T-helper 17 cell (primary cell): ENCODE results near the gene LEPR. TPM values are rescaled to one million over a fixed set of nuclear protein-coding genes. Genes with fewer than 3 reads are reported as not detected.
"Not testable (repeated sequence)": the region's sequence is repeated elsewhere in the genome, so short reads cannot be mapped to it uniquely, and the experiment has no call there.

Experiments used
- ATAC-seq: fragments of 150-1000 bp; cut with Tn5 transposase; 2 replicates; pipeline ENCODE4 v1.10.0; 2021; ENCODE audit warnings: mild to moderate bottlenecking, moderate library complexity
- DNase-seq, 3 donors: peaks; one replicate each; pipeline versions ENCODE4 v3.0.0 to v3.0.0-alpha.2; 2020 to 2021
- H3K9me3 ChIP-seq: one replicate; pipeline ENCODE4 v1.7.0; 2013; ENCODE audit warnings: low read length, mild to moderate bottlenecking; ENCODE audit not compliant: control insufficient read depth, poor library complexity, severe bottlenecking
- H3K27ac Mint-ChIP-seq: one replicate; pipeline ENCODE4 v1.8.0; 2022; ENCODE audit warnings: mild to moderate bottlenecking, moderate library complexity, mixed read lengths
- H3K27me3 Mint-ChIP-seq: one replicate; pipeline ENCODE4 v1.8.0; 2022; ENCODE audit warnings: mixed read lengths
- H3K36me3 Mint-ChIP-seq: one replicate; pipeline ENCODE4 v1.8.0; 2022; ENCODE audit warnings: low read depth, mixed read lengths
- H3K4me1 Mint-ChIP-seq: one replicate; pipeline ENCODE4 v1.8.0; 2022; ENCODE audit warnings: mild to moderate bottlenecking, mixed read lengths
- H3K4me3 Mint-ChIP-seq: one replicate; pipeline ENCODE4 v1.8.0; 2022; ENCODE audit warnings: mild to moderate bottlenecking, moderate library complexity, mixed read lengths
- total RNA-seq, 4 donors: library from RNA in 2 of 4; stranded (reverse) in 2 of 4; gene quantifications; one replicate each; pipeline ENCODE4 v1.2.3 and lab custom pipeline; 2022 to 2026

The LEPR gene
- total RNA-seq, 2 donors from 2014 or later, result 1.9 to 5.8 TPM

- Mint-ChIP-seq H3K27me3 (no peaks in the 10 kb centered on the region), H3K27ac (no peak overlapping the region), H3K4me1 (peaks cover 15% of the 10 kb centered on the region), H3K36me3 (peaks cover 5% of the 10 kb centered on the region), H3K4me3 (no peak overlapping the region)
- H3K9me3 ChIP-seq, result no peaks in the 10 kb centered on the region
- DNase-seq (no peak), ATAC-seq (no peak)
These were observed 37.4 kb downstream of the LEPR start for GRCh38 chr1:65457868-65458267.

- ATAC-seq (no peak), DNase-seq (no peak)
- H3K4me3 Mint-ChIP-seq, result no peak overlapping the region
- H3K27ac Mint-ChIP-seq, result no peak overlapping the region
- peaks cover 15% of the 10 kb centered on the region for H3K4me1 Mint-ChIP-seq
- H3K36me3 Mint-ChIP-seq, result peaks cover 2% of the 10 kb centered on the region
- no peaks in the 10 kb centered on the region for H3K9me3 ChIP-seq
- H3K27me3 Mint-ChIP-seq, result no peaks in the 10 kb centered on the region
These were observed 38.4 kb downstream of the LEPR start for GRCh38 chr1:65458730-65459396.

GRCh38 chr1:65459397-65459768 lies 38.9 kb downstream of the LEPR start:
- DNase-seq (no peak), ATAC-seq (no peak)
- no peaks in the 10 kb centered on the region for H3K9me3 ChIP-seq
- Mint-ChIP-seq H3K4me3 (no peak overlapping the region), H3K27ac (no peak overlapping the region), H3K4me1 (peaks cover 15% of the 10 kb centered on the region), H3K36me3 (peaks cover 2% of the 10 kb centered on the region), H3K27me3 (no peaks in the 10 kb centered on the region)

- H3K4me3 Mint-ChIP-seq, H3K27me3 Mint-ChIP-seq, H3K27ac Mint-ChIP-seq, DNase-seq, H3K4me1 Mint-ChIP-seq, ATAC-seq, H3K36me3 Mint-ChIP-seq, H3K9me3 ChIP-seq: not testable (repeated sequence)
These were observed 45.4 kb downstream of the LEPR start for GRCh38 chr1:65465837-65466236.

GRCh38 chr1:65467536-65467935 lies 47.1 kb downstream of the LEPR start:
- H3K27ac Mint-ChIP-seq, result no peak overlapping the region
- H3K4me1 Mint-ChIP-seq, result no peaks in the 10 kb centered on the region
- DNase-seq (no peak), ATAC-seq (no peak)
- H3K4me3 Mint-ChIP-seq, result no peak overlapping the region
- no peaks in the 10 kb centered on the region for H3K9me3 ChIP-seq
- no peaks in the 10 kb centered on the region for H3K27me3 Mint-ChIP-seq
- no peaks in the 10 kb centered on the region for H3K36me3 Mint-ChIP-seq

- H3K36me3 Mint-ChIP-seq, result no peaks in the 10 kb centered on the region
- no peaks in the 10 kb centered on the region for H3K4me1 Mint-ChIP-seq
- H3K4me3 Mint-ChIP-seq, result no peak overlapping the region
These were observed 48.8 kb downstream of the LEPR start for GRCh38 chr1:65469126-65469888.

GRCh38 chr1:65469889-65470340 lies 49.4 kb downstream of the LEPR start:
- H3K27me3 Mint-ChIP-seq, result no peaks in the 10 kb centered on the region
- ATAC-seq (no peak), DNase-seq (no peak)
- no peak overlapping the region for H3K27ac Mint-ChIP-seq
- no peaks in the 10 kb centered on the region for H3K9me3 ChIP-seq
- H3K36me3 Mint-ChIP-seq, result no peaks in the 10 kb centered on the region
- H3K4me3 Mint-ChIP-seq, result no peak overlapping the region
- no peaks in the 10 kb centered on the region for H3K4me1 Mint-ChIP-seq

More at GRCh38 chr1:65469126-65469888, 48.8 kb downstream of the LEPR start:
- Mint-ChIP-seq H3K27ac (no peak overlapping the region), H3K27me3 (no peaks in the 10 kb centered on the region)
- ATAC-seq (no peak), DNase-seq (no peak)
- H3K9me3 ChIP-seq, result no peaks in the 10 kb centered on the region

Other genes with a start within 250 kb of the LEPR start
- 1 to 10 TPM; 1.8 to 2.4 TPM for gene DNAJC6, start 111.1 kb upstream of the LEPR start, total RNA-seq
- gene LEPROT, start within 50 bp of the LEPR start, total RNA-seq, result 10 to 100 TPM; 14.7 to 30.2 TPM